ENCODE measurements around the gene KIRREL3.

KIRREL3 gene

GRCh38 chr11:126474220-126474619, 526.4 kb downstream of the KIRREL3 start:
- no peak for DNase-seq (ENCODE audit: low read depth, low spot score)

GRCh38 chr11:126473269-126473668, 527.3 kb downstream of the KIRREL3 start:
- no peak for DNase-seq (ENCODE audit: low read depth, low spot score)

GRCh38 chr11:126469311-126469710, 531.3 kb downstream of the KIRREL3 start:
- DNase-seq (ENCODE audit: low read depth, low spot score), result no peak

GRCh38 chr11:126468102-126468521, 532.5 kb downstream of the KIRREL3 start:
- peak; percentile 35 for DNase-seq (ENCODE audit: low read depth, low spot score)

- no peak for DNase-seq (ENCODE audit: low read depth, low spot score)
Observed at GRCh38 chr11:126467471-126467870, 533.1 kb downstream of the KIRREL3 start.

GRCh38 chr11:126467046-126467370, 533.6 kb downstream of the KIRREL3 start:
- DNase-seq (ENCODE audit: low read depth, low spot score), result no peak

GRCh38 chr11:126466236-126467045, 534.1 kb downstream of the KIRREL3 start:
- no peak for DNase-seq (ENCODE audit: low read depth, low spot score)

- no peak for DNase-seq (ENCODE audit: low read depth, low spot score)
Observed at GRCh38 chr11:126465573-126466188, 534.9 kb downstream of the KIRREL3 start.

- no peak for DNase-seq (ENCODE audit: low read depth, low spot score)
Observed at GRCh38 chr11:126464796-126465195, 535.8 kb downstream of the KIRREL3 start.

GRCh38 chr11:126462422-126462821, 538.1 kb downstream of the KIRREL3 start:
- no peak for DNase-seq (ENCODE audit: low read depth, low spot score)

GRCh38 chr11:126461996-126462395, 538.6 kb downstream of the KIRREL3 start:
- no peak for DNase-seq (ENCODE audit: low read depth, low spot score)

- no peak for DNase-seq (ENCODE audit: low read depth, low spot score)
Observed at GRCh38 chr11:126461096-126461440, 539.5 kb downstream of the KIRREL3 start.

- no peak for DNase-seq (ENCODE audit: low read depth, low spot score)
Observed at GRCh38 chr11:126460417-126461095, 540.0 kb downstream of the KIRREL3 start.

- DNase-seq (ENCODE audit: low read depth, low spot score), result peak; percentile 58
Observed at GRCh38 chr11:126459691-126460281, 540.8 kb downstream of the KIRREL3 start.

GRCh38 chr11:126457817-126458216, 542.8 kb downstream of the KIRREL3 start:
- DNase-seq (ENCODE audit: low read depth, low spot score), result no peak

GRCh38 chr11:126456783-126457542, 543.6 kb downstream of the KIRREL3 start:
- DNase-seq (ENCODE audit: low read depth, low spot score), result no peak

GRCh38 chr11:126456089-126456488, 544.5 kb downstream of the KIRREL3 start:
- no peak for DNase-seq (ENCODE audit: low read depth, low spot score)

GRCh38 chr11:126452241-126453101, 548.1 kb downstream of the KIRREL3 start:
- no peak for DNase-seq (ENCODE audit: low read depth, low spot score)

GRCh38 chr11:126451211-126451802, 549.3 kb downstream of the KIRREL3 start:
- DNase-seq (ENCODE audit: low read depth, low spot score), result no peak

- no peak for DNase-seq (ENCODE audit: low read depth, low spot score)
Observed at GRCh38 chr11:126450806-126451205, 549.8 kb downstream of the KIRREL3 start.

Measured in smooth muscle cell of the brain vasculature (primary cell).